Memory B cell (primary cell): Measurements from ENCODE around the gene LRRC37A3.
"Not testable (repeated sequence)": the region's sequence is repeated elsewhere in the genome, so short reads cannot be mapped to it uniquely, and the experiment has no call there.

ENCODE experiments used
- ATAC-seq: fragments of 150-1000 bp; cut with Tn5 transposase; 2 replicates; pipeline ENCODE4 v1.10.0; 2021; ENCODE audit warnings: low read depth, mild to moderate bottlenecking, moderate library complexity
- DNase-seq, 2 donors: peaks; one replicate each; pipeline ENCODE4 v3.0.0; 2022; ENCODE audit warnings: low spot score in 2 of 2
- H3K27ac Mint-ChIP-seq: one replicate; pipeline ENCODE4 v1.8.0; 2022; ENCODE audit warnings: mild to moderate bottlenecking, moderate library complexity, mixed read lengths
- H3K27me3 Mint-ChIP-seq: one replicate; pipeline ENCODE4 v1.8.0; 2022; ENCODE audit warnings: mixed read lengths
- H3K36me3 Mint-ChIP-seq: one replicate; pipeline ENCODE4 v1.8.0; 2022; ENCODE audit warnings: mild to moderate bottlenecking, mixed read lengths
- H3K4me1 Mint-ChIP-seq: one replicate; pipeline ENCODE4 v1.8.0; 2022; ENCODE audit warnings: mixed read lengths
- H3K4me3 Mint-ChIP-seq: one replicate; pipeline ENCODE4 v1.8.0; 2022; ENCODE audit warnings: mild to moderate bottlenecking, moderate library complexity, mixed read lengths
- H3K9me3 Mint-ChIP-seq: one replicate; pipeline ENCODE4 v1.8.0; 2022; ENCODE audit warnings: mixed read lengths

LRRC37A3 gene

DNA sequence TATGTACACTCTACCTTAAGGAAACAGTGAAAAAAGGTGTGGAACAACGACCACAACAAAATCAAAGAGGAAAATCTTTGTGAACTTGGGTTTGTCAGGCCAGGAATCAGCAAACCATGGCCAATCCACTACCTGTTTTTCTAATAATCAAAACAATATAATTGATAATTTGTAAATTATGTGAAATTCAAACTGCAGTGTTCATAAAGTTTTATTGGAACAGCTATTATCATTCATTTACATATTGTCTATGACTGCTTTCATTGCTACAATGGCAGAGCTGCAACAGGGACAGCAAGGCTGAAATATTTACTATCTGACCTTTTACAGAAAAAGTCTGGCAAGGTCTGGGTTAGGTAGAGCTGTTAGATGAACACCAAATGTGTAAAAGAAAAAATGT is 4.0 kb downstream of the LRRC37A3 start:
- DNase-seq: not testable (repeated sequence)

DNA sequence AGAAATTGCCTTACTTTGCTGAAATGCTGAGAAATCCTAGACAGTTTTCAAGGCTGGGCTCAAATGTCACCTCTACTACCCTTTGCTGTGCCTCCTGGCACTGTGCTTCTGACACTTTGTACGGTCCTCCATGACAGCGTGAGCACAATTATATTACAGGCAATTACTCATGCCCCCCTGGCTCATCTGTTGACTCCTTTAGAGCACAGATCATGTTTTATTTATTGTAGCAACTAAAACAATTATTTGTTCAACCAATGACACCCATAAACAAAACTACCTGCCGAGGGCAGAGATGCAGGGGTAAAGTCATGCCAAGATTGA is 9.1 kb downstream of the LRRC37A3 start:
- ATAC-seq, H3K4me1 Mint-ChIP-seq, H3K27ac Mint-ChIP-seq, H3K4me3 Mint-ChIP-seq, H3K9me3 Mint-ChIP-seq, H3K36me3 Mint-ChIP-seq, DNase-seq, H3K27me3 Mint-ChIP-seq: not testable (repeated sequence)

More for the DNA sequence above, 4.0 kb downstream of the LRRC37A3 start:
- H3K4me1 Mint-ChIP-seq, ATAC-seq, H3K36me3 Mint-ChIP-seq, H3K27ac Mint-ChIP-seq, H3K27me3 Mint-ChIP-seq, H3K4me3 Mint-ChIP-seq, H3K9me3 Mint-ChIP-seq: not testable (repeated sequence)

DNA sequence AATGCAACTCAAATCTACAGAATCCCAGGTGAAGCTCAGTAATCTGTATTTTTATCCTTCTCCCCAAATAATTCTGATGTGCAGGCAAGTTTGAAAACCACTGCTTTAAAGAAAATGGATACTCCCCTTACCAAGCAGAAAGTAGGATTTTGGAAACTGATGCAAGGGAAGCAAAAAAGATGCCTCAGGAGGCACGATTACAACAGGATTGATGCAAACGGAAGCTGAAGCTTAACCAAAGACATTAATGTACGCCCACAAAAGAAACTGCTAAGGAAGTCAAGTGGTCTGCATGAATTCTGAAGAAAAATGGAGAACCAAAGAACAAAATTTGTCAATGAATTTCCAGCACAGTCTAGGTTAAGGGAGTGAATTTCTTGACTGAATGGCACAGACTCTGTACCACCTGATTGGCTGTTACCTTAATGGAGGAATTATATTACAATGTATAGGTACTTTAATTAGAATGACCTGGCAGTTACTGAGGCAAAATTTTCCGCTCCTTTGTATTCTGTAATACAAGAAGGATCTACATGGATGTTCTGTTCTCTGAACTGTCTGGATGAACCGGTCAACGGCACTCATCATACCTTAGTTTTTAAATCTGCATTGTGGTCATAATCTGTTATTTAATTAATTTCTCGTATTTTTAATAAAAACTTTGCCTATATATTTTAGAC is 9.6 kb downstream of the LRRC37A3 start:
- not testable (repeated sequence) for ATAC-seq, H3K27me3 Mint-ChIP-seq, DNase-seq, H3K4me1 Mint-ChIP-seq, H3K4me3 Mint-ChIP-seq, H3K9me3 Mint-ChIP-seq, H3K27ac Mint-ChIP-seq, H3K36me3 Mint-ChIP-seq

DNA sequence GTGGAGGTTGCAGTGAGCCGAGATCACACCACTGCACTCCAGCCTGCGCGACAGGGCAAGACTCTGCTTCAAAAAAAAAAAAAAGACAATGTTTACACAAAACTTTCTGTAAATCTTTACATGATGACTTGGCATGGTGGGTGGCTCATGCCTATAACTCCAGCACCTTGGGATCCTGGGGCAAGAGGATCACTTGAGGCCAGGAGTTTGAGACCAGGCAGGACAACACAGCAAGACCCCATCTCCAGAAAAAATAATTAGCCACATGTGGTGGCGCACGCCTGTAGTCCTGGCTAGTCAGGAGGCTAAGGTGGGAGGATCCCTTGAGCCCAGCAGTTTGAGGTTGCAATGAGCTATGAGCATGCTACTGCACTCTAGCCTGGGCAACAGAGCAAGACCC is 15.2 kb downstream of the LRRC37A3 start:
- not testable (repeated sequence) for H3K4me3 Mint-ChIP-seq, ATAC-seq, H3K27ac Mint-ChIP-seq, H3K4me1 Mint-ChIP-seq, H3K9me3 Mint-ChIP-seq, DNase-seq, H3K36me3 Mint-ChIP-seq, H3K27me3 Mint-ChIP-seq

DNA sequence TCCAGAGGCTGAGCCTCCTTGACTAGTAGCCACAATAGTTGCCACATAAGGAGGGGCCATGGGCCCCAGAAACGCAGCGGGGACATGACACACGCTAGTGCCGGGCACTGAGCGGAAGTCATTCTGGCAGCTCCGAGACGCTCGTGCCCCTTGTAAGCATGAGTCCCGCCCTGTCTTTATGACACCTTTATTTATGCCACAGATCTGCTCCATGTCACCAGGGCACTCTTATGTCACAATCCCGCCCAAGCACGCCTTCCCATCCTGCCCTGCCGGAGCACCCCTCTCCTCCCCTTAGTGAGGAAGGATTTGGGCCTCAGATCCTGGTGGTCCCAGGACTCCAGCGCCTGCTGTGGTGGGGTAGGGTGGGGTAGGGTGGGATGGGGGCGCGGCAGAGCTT is 22.1 kb downstream of the LRRC37A3 start:
- H3K36me3 Mint-ChIP-seq, H3K4me1 Mint-ChIP-seq, H3K4me3 Mint-ChIP-seq, H3K27ac Mint-ChIP-seq, H3K27me3 Mint-ChIP-seq, ATAC-seq, DNase-seq, H3K9me3 Mint-ChIP-seq: not testable (repeated sequence)

DNA sequence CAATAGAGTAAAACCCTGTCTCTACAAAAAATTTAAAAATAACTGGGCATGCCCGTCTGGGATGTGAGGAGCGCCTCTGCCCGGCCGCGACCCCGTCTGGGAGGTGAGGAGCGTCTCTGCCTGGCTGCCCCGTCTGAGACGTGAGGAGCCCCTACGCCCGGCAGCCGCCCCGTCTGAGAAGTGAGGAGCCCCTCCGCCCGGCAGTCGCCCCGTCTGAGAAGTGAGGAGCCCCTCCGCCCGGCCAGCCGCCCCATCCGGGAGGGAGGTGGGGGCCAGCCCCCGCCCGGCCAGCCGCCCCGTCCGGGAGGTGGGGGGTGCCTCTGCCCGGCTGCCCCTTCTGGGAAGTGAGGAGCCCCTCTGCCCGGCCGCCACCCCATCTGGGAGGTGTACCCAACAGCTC is 45.1 kb downstream of the LRRC37A3 start:
- not testable (repeated sequence) for H3K27ac Mint-ChIP-seq, H3K27me3 Mint-ChIP-seq, ATAC-seq, H3K9me3 Mint-ChIP-seq, H3K36me3 Mint-ChIP-seq, H3K4me3 Mint-ChIP-seq, DNase-seq, H3K4me1 Mint-ChIP-seq

DNA sequence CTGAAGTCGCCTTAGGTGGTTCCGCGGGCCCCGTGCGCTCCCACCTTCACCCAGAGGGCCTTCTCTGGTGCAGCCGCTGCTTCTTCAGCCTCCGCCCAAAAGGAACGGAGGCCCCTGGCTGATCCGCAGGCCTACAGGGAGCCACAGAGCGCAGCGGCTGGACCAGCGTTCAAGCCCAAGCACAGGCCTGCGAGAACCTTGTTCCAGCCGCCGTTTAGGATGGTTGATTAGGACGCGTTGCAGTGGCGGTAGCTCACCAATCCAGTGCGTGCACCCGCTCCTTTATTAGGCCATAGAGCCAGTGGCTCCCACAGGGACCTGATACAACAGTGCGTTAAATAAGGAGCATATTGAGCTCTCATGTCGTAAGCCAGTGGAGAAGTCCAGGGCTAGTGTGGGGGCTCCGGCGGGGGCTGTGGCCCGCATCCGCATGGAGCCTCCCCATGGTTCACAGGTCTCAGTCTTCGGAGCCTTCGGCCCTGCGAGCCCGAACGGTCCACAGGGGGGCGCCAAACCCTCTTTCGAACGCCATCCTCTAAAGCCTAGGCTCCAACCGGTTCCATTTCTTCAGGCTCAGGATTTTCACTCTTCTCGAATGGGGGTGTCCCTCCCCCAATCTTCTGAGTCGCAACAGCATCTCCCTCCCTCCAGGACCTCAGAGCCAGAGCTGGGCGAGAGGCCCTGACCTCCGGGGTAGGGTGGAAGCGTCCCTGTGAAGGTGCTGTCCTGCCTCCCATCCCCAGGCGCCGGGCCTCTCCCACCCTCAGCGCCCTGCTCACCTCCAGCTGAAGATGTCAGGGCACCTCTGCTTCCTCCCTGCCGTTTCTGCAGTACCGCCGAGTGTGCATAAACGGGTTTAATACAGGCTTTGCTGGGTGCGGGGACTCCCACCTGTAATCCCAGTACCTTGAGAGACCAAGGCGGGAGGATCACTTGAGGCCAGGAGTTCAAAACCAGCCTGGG is 71.5 kb downstream of the LRRC37A3 start:
- H3K4me3 Mint-ChIP-seq, H3K36me3 Mint-ChIP-seq, H3K9me3 Mint-ChIP-seq, H3K27me3 Mint-ChIP-seq, H3K4me1 Mint-ChIP-seq, H3K27ac Mint-ChIP-seq: not testable (repeated sequence)
- DNase-seq (peak; percentile 74 to 87), ATAC-seq (peak; percentile 91)

DNA sequence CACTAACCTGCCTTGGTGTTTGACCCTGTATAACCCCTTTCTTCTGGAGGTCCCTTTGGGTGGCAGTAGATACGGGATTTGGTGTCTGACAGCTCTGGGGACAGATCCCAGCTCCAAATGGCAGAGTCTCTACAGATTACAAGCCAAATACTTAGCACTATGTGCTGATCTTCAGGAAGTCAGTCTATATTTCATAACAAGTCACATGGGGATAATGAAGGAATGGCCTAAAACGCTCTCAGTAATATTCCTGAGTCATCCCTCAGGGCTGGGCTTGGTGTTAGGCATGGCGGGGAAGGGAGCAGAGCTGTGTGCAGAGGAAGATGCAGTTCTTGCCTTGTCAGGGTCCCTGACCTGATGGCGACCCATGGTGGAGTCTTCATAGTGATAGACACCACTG is 72.4 kb downstream of the LRRC37A3 start:
- not testable (repeated sequence) for H3K4me3 Mint-ChIP-seq, H3K36me3 Mint-ChIP-seq, H3K27me3 Mint-ChIP-seq, DNase-seq, H3K4me1 Mint-ChIP-seq, H3K27ac Mint-ChIP-seq, ATAC-seq, H3K9me3 Mint-ChIP-seq

DNA sequence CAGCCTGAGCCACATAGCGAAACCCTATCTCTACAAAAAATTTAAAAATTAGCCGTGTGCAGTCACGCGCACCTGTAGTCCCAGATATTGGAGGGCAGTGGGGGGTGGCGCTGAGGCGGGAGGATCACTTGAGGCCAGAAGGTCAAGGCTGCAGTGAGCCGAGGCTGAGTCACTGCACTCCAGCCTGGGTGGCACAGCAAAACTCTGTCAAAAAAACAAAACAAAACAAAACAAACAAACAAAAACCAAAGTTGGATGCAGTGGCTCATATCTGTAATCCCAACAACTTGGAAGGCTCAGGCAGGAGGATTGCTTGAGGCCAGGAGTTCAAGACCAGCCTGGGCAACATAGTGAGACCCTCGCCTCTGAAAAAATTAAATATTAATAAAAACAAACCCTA is 75.4 kb downstream of the LRRC37A3 start:
- H3K27me3 Mint-ChIP-seq, H3K9me3 Mint-ChIP-seq, H3K27ac Mint-ChIP-seq, H3K36me3 Mint-ChIP-seq, ATAC-seq, DNase-seq, H3K4me3 Mint-ChIP-seq, H3K4me1 Mint-ChIP-seq: not testable (repeated sequence)

DNA sequence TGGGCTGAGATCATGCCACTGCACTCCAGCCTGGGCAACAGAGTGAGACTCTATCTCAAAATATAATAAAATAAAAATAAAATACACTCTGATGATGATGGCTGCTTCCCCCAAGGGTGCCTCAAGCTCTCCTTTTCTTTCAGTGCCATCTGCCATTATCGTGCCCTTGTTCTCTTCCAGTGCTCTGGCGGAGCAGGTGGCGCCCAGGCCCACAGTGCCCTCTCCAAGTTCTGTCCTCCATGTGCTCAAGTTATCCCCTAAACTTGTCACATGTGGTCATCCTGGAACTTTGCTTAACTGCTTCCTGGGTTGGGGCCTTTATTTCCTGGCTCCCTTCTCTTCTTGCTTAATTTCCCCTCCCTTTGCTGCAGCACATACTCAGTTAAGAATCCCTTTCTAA is 76.4 kb downstream of the LRRC37A3 start:
- not testable (repeated sequence) for H3K27ac Mint-ChIP-seq, H3K36me3 Mint-ChIP-seq, ATAC-seq, H3K4me1 Mint-ChIP-seq, H3K4me3 Mint-ChIP-seq, DNase-seq, H3K27me3 Mint-ChIP-seq, H3K9me3 Mint-ChIP-seq

DNA sequence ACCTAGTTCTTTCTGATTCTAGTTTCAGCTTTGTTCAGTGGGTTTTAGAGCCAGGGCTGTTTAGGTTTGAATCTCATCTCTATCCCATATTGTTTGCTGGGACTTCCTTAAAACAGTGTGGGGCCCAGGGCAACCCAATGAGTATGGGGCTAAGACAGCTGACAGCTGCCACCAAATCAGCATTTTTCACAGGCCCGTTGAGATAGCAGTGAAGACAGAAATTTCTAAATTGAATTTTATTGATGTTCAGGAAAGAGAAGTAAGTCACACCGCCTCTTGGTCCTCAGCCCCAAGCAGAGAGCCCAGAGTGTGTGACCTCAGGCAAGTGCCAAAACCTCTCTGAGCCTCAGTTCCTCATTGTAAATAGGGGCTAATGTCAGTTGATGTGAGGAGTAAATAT is 78.3 kb downstream of the LRRC37A3 start:
- H3K27ac Mint-ChIP-seq, H3K4me3 Mint-ChIP-seq, H3K9me3 Mint-ChIP-seq, H3K36me3 Mint-ChIP-seq, DNase-seq, ATAC-seq, H3K27me3 Mint-ChIP-seq, H3K4me1 Mint-ChIP-seq: not testable (repeated sequence)

DNA sequence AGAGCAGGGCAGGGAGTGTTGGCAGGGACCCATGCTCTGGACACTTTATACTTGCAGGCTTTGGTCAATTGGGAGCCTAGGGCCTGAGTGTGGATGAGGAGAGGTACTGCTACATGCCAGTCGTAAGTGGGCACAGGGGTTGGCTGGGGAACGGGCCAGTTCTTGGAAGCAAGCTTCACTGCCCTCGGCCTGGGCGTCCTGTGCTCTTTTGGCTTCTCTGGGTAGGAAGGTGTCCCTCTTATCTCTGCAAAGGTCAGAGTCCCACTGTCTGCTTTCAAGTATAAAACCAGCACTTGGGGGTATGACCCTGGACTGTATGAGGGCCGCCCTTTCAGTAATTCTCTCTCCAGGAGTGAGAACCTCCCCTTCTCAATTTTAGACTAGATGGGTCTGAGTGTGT is 80.8 kb downstream of the LRRC37A3 start:
- not testable (repeated sequence) for H3K4me3 Mint-ChIP-seq, H3K27me3 Mint-ChIP-seq, H3K36me3 Mint-ChIP-seq, ATAC-seq, H3K9me3 Mint-ChIP-seq, H3K27ac Mint-ChIP-seq, DNase-seq
- peaks cover 17% of the 10 kb centered on the region for H3K4me1 Mint-ChIP-seq

DNA sequence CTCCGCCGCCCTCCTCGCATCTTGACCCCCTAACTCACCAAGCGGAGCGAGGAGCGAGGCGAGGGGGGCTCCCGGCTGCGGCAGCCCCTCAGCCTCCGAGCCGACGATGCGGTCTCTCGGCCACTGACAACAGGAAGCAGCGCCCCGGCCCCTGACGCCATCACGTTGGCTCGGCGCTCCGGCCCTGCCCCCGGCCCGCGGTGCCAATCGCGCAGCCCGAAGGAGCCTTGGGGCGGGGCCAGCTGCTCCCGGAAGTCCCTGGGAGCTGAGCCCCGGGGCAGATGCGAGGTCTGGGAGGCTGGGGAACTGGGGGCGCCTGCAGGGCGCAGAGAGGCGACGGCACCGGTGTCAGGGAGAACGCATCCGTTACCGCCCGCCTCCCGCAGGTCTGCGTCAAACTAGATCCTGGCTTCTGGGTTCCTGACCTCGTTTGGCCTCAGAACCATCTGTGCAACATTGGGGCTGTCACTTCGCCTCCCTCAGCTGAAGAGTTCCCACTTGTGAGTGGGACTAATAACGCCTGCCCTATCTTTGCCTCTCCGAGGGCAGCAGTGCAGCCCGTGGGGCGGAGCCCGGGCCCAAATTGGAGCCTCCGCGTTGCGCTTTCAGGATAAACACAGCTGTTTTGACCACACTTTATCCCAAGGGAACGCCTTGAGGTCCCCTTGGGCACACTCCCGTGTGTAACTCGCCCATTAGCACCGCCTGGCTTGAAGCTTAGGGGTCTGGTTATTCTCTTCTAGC is 82.1 kb downstream of the LRRC37A3 start:
- DNase-seq (peak; percentile 80 to 82), ATAC-seq (peak; percentile 91)
- H3K27me3 Mint-ChIP-seq, H3K36me3 Mint-ChIP-seq, H3K9me3 Mint-ChIP-seq: not testable (repeated sequence)
- peaks cover 17% of the 10 kb centered on the region for H3K4me1 Mint-ChIP-seq
- H3K4me3 Mint-ChIP-seq: peak overlapping the region; percentile 93
- peak overlapping the region; percentile 96 for H3K27ac Mint-ChIP-seq

DNA sequence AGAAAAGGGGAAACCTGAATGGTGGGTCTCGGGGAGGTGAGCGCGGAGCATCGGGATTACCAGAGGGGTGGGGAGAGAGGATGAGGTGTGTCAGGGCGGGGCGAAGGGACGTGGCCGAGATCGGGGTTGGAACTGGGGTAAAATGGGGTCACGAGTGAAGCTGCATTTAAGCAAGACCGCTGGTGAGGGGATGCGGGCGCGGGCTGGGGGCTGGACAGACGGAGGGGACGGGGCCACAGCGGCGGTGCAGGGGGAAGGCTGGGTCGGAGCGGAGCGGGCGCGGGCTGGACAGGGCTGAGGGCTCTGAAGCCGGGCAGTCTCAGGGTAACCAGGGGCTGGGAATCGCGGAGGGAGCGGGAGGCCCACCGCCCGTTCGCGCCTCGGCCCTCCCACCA is 82.7 kb downstream of the LRRC37A3 start:
- DNase-seq (peak in 1 of 2 donors; percentile 19), ATAC-seq (peak; percentile 9)
- H3K9me3 Mint-ChIP-seq, H3K27me3 Mint-ChIP-seq, H3K36me3 Mint-ChIP-seq: not testable (repeated sequence)
- H3K4me3 Mint-ChIP-seq: peak overlapping the region; percentile 93
- peak overlapping the region; percentile 96 for H3K27ac Mint-ChIP-seq
- H3K4me1 Mint-ChIP-seq: peaks cover 17% of the 10 kb centered on the region
